ENCODE data around the gene PIM3.

The PIM3 gene

GRCh38 chr22:49956914-49957825 is 3.4 kb upstream of the PIM3 start:
- peak; percentile 1 for DNase-seq

GRCh38 chr22:49957826-49958365 is 2.7 kb upstream of the PIM3 start:
- DNase-seq: peak; percentile 0

GRCh38 chr22:49958366-49958921 is 2.1 kb upstream of the PIM3 start:
- DNase-seq: peak; percentile 1

- DNase-seq: peak; percentile 4
Measured at GRCh38 chr22:49958931-49959781, 1.4 kb upstream of the PIM3 start.

GRCh38 chr22:49959782-49960158 is 802 bp upstream of the PIM3 start:
- no peak for DNase-seq

- peak; percentile 62 for DNase-seq
Measured at GRCh38 chr22:49961005-49961600, 531 bp downstream of the PIM3 start.

GRCh38 chr22:49961601-49962011 is 1.0 kb downstream of the PIM3 start:
- no peak for DNase-seq

GRCh38 chr22:49962012-49962750 is 1.6 kb downstream of the PIM3 start:
- peak; percentile 87 for DNase-seq

- no peak for DNase-seq
Measured at GRCh38 chr22:49962751-49963646, 2.4 kb downstream of the PIM3 start.

- no peak for DNase-seq
Measured at GRCh38 chr22:49963647-49964026, 3.1 kb downstream of the PIM3 start.

- DNase-seq: no peak
Measured at GRCh38 chr22:49964136-49965090, 3.8 kb downstream of the PIM3 start.

GRCh38 chr22:49965091-49966040 is 4.8 kb downstream of the PIM3 start:
- no peak for DNase-seq

GRCh38 chr22:49966041-49966773 is 5.6 kb downstream of the PIM3 start:
- DNase-seq: no peak

- no peak for DNase-seq
Measured at GRCh38 chr22:49966774-49967705, 6.5 kb downstream of the PIM3 start.

GRCh38 chr22:49967706-49968208 is 7.2 kb downstream of the PIM3 start:
- DNase-seq: no peak

GRCh38 chr22:49968313-49968830 is 7.8 kb downstream of the PIM3 start:
- DNase-seq: no peak

Measured in CD4-positive, alpha-beta T cell treated with Interleukin-6 for 4 hours (primary cell).